GM10266 (cell line): ENCODE measurements around the gene RND3.

ENCODE experiments used
- DNase-seq: peaks from one replicate; pipeline ENCODE4 v3.0.0; 2012; ENCODE audit errors: extremely low spot score
- TF ChIP-seq, protein P1 (sequence below): IDR thresholded peaks from 2 replicates; pipeline ENCODE4 v1.5.1; 2012; ENCODE audit warnings: mild to moderate bottlenecking, low read depth; ENCODE audit not compliant: control insufficient read depth, insufficient read depth; ENCODE audit errors: missing control alignments

Gene RND3

DNA sequence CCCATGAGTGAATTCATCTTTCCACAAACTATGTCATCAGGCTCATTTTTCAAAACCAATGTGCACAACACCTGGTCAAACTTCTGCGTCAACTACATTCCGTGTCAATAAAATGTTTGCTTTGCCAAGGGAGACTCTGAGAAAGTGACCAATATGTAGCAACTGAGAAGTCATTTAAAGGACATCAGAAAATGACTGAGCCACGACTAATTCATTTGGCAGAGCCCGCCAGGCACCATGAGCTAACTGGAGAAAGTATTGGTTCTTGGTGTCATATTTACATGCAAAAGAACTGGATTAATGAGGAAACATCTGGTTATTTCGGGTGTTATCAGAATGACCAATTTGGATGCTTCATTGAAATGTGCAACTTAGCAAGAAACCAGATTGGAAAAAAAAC, 7.2 kb downstream of the RND3 start:
- TF ChIP-seq, protein P1, sequence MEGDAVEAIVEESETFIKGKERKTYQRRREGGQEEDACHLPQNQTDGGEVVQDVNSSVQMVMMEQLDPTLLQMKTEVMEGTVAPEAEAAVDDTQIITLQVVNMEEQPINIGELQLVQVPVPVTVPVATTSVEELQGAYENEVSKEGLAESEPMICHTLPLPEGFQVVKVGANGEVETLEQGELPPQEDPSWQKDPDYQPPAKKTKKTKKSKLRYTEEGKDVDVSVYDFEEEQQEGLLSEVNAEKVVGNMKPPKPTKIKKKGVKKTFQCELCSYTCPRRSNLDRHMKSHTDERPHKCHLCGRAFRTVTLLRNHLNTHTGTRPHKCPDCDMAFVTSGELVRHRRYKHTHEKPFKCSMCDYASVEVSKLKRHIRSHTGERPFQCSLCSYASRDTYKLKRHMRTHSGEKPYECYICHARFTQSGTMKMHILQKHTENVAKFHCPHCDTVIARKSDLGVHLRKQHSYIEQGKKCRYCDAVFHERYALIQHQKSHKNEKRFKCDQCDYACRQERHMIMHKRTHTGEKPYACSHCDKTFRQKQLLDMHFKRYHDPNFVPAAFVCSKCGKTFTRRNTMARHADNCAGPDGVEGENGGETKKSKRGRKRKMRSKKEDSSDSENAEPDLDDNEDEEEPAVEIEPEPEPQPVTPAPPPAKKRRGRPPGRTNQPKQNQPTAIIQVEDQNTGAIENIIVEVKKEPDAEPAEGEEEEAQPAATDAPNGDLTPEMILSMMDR, result no peak
- DNase-seq, result no peak

DNA sequence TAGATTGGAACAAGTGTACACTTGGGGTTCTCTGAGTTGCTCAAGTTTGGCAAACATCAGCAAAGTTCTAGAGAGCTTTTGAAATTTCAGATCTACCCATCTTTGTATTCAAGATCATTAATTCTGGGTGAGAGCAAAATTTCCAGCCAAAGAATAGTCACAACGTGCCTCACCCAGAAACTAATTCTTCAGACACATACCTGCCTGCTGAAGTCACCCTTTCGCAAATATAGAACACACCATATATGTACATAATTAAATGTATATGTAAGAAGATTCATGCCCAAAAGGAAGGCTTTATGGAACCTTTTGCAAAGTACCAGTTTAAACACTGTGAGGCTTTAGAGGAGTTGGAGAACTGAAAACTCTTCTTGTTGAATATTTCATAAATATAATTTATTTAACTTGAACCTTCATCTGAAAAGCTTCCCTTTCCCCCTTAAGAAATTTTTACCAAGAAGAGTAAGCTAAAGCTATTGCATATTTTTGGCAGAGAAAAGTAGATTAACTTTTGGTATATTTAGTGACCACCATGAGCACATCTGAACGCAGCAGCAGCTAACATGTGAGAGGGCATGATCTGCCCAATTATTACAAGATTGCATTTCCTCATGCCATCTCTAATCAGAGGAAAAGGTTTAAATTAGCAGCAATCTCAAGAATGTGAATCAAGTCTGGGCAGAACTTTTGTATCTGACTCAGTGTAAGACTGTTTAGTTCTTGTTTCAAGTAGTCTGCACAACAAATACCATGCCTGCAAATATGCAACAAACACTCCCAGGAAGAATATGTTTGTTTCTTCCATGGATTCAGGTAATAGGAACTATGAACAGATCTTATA, 8.2 kb downstream of the RND3 start:
- no peak for DNase-seq
- TF ChIP-seq, protein P1, result no peak

GRCh38 chr2:150478200-150478974, 9.1 kb downstream of the RND3 start:
- TF ChIP-seq, protein P1, result no peak
- no peak for DNase-seq

GRCh38 chr2:150477347-150477746, 10.1 kb downstream of the RND3 start:
- DNase-seq, result no peak

GRCh38 chr2:150476809-150477302, 10.6 kb downstream of the RND3 start:
- DNase-seq, result no peak
- TF ChIP-seq, protein P1, result no peak

More at GRCh38 chr2:150477347-150477746, 10.1 kb downstream of the RND3 start:
- TF ChIP-seq, protein P1, result no peak

DNA sequence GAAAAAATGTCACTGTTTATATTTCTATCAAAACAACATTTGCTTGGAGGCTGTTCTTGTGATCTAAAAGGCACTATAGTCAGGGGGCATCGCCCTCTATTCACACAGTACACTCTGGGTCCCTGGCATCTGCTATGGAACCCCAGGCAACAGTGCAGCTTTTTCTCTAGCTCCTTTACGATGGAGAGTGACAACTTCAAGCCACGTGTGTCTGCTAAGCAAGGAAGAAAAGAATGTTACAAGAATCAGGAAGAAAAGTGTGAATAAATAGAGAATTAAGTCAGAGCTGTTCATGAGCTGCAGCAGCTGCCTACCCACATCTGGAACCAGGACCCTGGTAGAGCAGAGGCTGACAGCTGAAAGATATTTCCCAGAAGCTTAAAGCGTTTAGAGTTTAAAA, 11.2 kb downstream of the RND3 start:
- TF ChIP-seq, protein P1, result no peak
- DNase-seq, result no peak
